ENCODE data around the gene CTSD.

The CTSD gene

DNA sequence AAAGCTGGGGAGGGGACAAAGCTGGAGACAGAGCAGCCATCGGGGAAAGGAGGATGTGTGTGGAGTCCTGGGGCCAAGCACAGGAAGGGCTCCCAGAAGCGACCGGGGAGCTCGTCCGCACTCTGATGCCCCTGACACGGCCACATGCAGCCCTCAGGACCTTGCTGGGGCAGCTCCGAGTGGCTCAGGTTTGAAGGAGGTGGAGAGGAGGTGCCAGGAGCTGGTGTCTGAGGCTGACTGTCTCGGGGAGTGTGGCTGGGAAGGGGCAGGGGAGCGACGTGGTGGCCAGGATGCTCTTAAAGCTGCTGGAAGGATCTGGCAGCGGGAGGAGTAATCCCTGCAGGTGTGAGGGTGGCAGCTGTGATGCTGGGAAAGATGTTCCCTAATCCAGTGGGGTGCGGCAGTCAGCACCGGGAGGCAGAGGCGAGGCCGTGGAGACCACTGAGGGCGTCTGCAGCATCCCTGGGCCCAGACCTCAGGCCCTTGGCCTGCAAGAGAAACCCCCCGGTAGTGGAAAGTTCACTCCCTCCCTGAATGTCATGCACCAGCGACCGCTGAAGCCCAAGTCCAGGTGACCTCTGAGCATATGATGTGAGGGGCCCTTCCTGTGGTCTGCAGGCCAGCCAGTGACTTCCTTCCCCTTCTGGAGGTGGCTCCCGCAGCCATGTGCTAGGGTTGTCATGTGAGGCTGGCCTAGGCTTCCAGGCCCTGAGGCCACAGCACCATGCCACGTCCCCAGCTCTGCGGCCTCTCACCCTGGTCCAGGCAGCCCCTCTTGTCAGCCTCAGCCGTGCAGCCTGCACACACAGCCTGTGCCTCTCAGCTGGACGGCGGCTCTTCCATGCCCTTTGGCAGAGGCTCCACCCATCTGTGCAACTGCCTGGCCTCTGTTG is 17.2 kb upstream of the CTSD start:
- TF ChIP-seq CTCF (IDR thresholded peaks at IDR 0.05; ENCODE audit: borderline replicate concordance, insufficient read depth, low read depth, low read length): no peak
- no peak overlapping the region for H3K4me3 ChIP-seq (ENCODE audit: low read depth, low read length)

DNA sequence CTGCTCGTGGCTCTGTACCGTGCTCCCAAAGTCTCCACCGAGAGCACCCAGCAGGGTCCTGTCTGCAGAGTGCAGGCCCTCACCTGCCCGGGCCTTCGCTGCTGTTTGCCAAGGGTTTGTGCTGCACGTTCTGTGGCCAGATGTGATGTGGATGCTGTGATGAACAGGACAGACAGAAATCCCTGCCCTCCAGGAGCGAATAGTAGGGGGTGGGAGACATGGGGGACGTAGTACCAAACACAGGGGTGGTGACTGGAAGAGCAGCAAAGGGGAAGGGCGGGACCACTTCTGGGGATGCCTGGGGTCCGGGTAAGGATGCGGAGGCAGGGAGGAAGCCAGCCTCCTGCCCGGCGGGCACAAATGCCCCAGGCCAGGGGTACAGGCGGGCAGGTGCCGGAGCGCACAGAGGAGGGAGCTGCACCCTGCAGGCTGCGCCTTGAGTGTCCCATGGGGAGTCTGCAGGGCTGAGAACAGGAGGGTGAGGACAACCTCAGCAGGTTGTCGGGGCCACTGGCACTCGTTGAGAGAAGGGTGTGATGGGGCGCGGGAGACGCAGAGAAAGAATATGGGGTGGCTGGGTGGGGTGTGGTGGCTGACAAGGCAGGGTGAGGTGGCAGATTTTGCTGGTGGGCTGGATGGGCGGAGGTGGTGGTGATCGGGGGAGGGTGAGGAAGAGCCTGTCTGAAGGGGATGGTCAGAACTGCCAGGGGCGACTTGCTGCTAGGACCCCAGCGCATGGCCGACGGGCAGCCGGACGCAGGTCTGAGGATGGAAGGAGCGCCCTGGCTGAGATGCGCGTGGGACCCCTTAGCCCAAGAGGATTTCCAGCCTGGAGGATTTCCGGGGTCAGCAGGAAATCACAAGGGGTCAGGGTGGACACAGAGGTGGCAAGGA is 16.3 kb upstream of the CTSD start:
- H3K4me3 ChIP-seq (ENCODE audit: low read depth, low read length): no peak overlapping the region
- no peak for TF ChIP-seq CTCF (IDR thresholded peaks at IDR 0.05; ENCODE audit: borderline replicate concordance, insufficient read depth, low read depth, low read length)

DNA sequence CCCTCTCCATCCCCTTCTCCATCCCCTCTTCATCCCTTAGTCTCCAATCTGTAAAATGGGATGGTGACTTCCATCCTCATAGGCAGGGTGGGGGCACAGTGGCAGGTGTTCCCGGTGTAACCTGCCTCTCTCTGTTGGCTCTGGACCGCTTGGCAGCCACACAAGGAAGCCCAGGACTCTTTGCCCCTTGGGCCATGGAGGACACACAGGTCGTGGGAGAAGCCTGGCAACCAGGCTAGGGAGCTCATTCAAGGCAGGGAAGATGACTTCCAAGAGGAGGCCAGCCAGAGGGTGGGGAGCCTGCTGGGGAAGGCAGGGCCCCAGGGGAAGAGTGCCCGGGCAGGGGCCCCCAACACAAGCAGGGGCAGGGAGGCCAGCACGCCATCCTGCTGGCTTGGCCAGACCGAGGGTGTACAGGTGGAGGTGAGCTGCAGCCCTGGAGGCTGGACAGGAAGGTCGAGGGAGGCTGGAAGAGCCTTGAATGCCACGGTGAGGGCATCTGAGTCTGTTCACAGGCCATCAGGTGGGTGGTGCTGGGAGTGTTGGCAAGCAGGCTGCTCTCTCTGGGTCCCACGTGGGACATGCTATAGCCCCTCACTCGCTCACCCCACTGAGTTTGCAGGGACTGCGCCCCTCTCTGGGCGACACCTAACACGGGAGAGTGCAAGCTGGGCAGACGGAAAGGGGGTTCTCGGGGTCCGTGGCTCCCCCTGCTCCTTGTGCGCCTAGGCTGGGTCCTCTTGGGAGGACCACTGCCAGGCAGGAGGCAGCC is 15.5 kb upstream of the CTSD start:
- TF ChIP-seq CTCF (IDR thresholded peaks at IDR 0.05; ENCODE audit: borderline replicate concordance, insufficient read depth, low read depth, low read length): no peak
- H3K4me3 ChIP-seq (ENCODE audit: low read depth, low read length): no peak overlapping the region

- H3K4me3 ChIP-seq (ENCODE audit: low read depth, low read length): no peak overlapping the region
- no peak for TF ChIP-seq CTCF (IDR thresholded peaks at IDR 0.05; ENCODE audit: borderline replicate concordance, insufficient read depth, low read depth, low read length)
These were observed 14.6 kb upstream of the CTSD start for GRCh38 chr11:1778141-1778911.

DNA sequence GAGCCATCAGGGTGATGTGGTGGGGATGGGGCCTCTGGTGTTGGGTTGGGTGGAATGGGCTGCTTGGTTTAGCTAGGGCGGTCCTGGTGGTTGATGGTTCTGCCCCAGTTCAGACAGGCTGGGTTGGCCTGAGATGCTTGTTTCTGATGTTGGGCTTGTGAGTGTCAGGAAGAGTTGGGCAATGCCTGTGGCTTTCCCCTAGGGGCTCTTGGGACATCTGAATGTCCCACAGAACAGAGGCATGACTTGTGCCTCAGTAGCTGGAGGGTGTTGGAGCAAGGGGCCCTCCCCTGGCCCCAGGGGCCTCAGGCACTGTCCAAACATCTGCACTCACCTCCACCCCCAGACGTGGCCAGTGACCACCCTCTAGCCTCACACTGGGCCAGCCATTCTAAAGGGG is 14.0 kb upstream of the CTSD start:
- TF ChIP-seq CTCF (IDR thresholded peaks at IDR 0.05; ENCODE audit: borderline replicate concordance, insufficient read depth, low read depth, low read length): no peak

More for the DNA sequence above, 14.0 kb upstream of the CTSD start:
- H3K4me3 ChIP-seq (ENCODE audit: low read depth, low read length): no peak overlapping the region
